CD4-positive, CD25-positive, alpha-beta regulatory T cell (primary cell): ENCODE measurements around the gene NAV3. TPM values are rescaled to one million over a fixed set of nuclear protein-coding genes. Genes with fewer than 3 reads are reported as not detected.

Experiments
- ATAC-seq, 2 donors: fragments of 150-1000 bp; cut with Tn5 transposase; one replicate each; pipeline ENCODE4 v1.10.0; 2021; ENCODE audit warnings: low read depth in 2 of 2, moderate number of reproducible peaks in 2 of 2, moderate library complexity in 1 of 2
- DNase-seq, 3 donors: peaks; one replicate each; pipeline versions ENCODE4 v3.0.0 to v3.0.0-alpha.2; 2012 to 2022; ENCODE audit warnings: mixed read lengths in 1 of 3
- H3K27ac ChIP-seq: one replicate; pipeline ENCODE4 v1.7.0; 2013; ENCODE audit warnings: mild to moderate bottlenecking, low read length; ENCODE audit not compliant: insufficient read depth, poor library complexity, severe bottlenecking
- H3K27me3 ChIP-seq: one replicate; pipeline ENCODE4 v1.7.0; 2013; ENCODE audit warnings: low read length; ENCODE audit not compliant: control insufficient read depth, insufficient read depth
- H3K36me3 ChIP-seq: one replicate; pipeline ENCODE4 v1.7.0; 2013; ENCODE audit warnings: mild to moderate bottlenecking, low read length, moderate library complexity; ENCODE audit not compliant: control insufficient read depth, insufficient read depth
- H3K4me1 ChIP-seq: 2 replicates; pipeline ENCODE4 v1.7.0; 2013; ENCODE audit warnings: mild to moderate bottlenecking, low read length; ENCODE audit not compliant: insufficient read depth, control insufficient read depth, poor library complexity, severe bottlenecking
- H3K4me3 ChIP-seq: one replicate; pipeline ENCODE4 v1.7.0; 2013; ENCODE audit warnings: low read depth, mild to moderate bottlenecking, low read length, moderate library complexity
- H3K9me3 ChIP-seq, 2 experiments: 1 replicate in 1 of 2; 2 replicates in 1 of 2; pipeline ENCODE4 v1.7.0; 2013; ENCODE audit warnings: low read length in 2 of 2, mild to moderate bottlenecking in 1 of 2, moderate library complexity in 1 of 2; ENCODE audit not compliant: control insufficient read depth in 2 of 2
- H3K27ac Mint-ChIP-seq, 3 donors: one replicate each; pipeline ENCODE4 v1.8.0; 2020 to 2022; ENCODE audit warnings: mild to moderate bottlenecking in 3 of 3, mixed read lengths in 3 of 3, moderate library complexity in 2 of 3
- H3K27me3 Mint-ChIP-seq: one replicate; pipeline ENCODE4 v1.8.0; 2022; ENCODE audit warnings: mild to moderate bottlenecking, mixed read lengths
- H3K36me3 Mint-ChIP-seq: one replicate; pipeline ENCODE4 v1.8.0; 2020; ENCODE audit warnings: mixed read lengths
- H3K4me1 Mint-ChIP-seq, 4 donors: one replicate each; pipeline ENCODE4 v1.8.0; 2020 to 2022; ENCODE audit warnings: mixed read lengths in 4 of 4, mild to moderate bottlenecking in 1 of 4
- H3K4me3 Mint-ChIP-seq, 4 donors: one replicate each; pipeline ENCODE4 v1.8.0; 2020 to 2022; ENCODE audit warnings: mild to moderate bottlenecking in 4 of 4, mixed read lengths in 4 of 4, moderate library complexity in 3 of 4
- H3K9me3 Mint-ChIP-seq, 7 donors: one replicate each; pipeline ENCODE4 v1.8.0; 2020 to 2022; ENCODE audit warnings: mixed read lengths in 7 of 7, mild to moderate bottlenecking in 3 of 7, moderate library complexity in 2 of 7
- polyA plus RNA-seq, 4 donors: library from polyadenylated mRNA; unstranded; fragments of 300-500 nt; fragmentation: Illumina TruSeq; gene quantifications; one replicate each; pipeline ENCODE4 v1.2.3, GENCODE V29; 2021
- total RNA-seq: library from RNA; stranded (reverse); gene quantifications from one replicate; pipeline ENCODE4 v1.2.3, GENCODE V29; 2022

The NAV3 gene
- total and polyA plus RNA-seq, 5 donors from 2014 or later, result not detected

GRCh38 chr12:77968021-77968420 is 137.3 kb downstream of the NAV3 start:
- no peaks in the 10 kb centered on the region for H3K27me3 Mint-ChIP-seq
- H3K36me3 Mint-ChIP-seq, result no peaks in the 10 kb centered on the region
- no peaks in the 10 kb centered on the region for H3K36me3 ChIP-seq
- H3K9me3 ChIP-seq, result no peaks in the 10 kb centered on the region
- peaks cover 0 to 6% (median 0%) of the 10 kb centered on the region in 7 donors for H3K9me3 Mint-ChIP-seq
- H3K4me3 Mint-ChIP-seq, result no peak overlapping the region
- no peaks in the 10 kb centered on the region for H3K4me1 Mint-ChIP-seq
- H3K27ac ChIP-seq, result no peak overlapping the region
- H3K4me3 ChIP-seq, result no peak overlapping the region
- H3K27me3 ChIP-seq, result no peaks in the 10 kb centered on the region
- ATAC-seq, result no peak
- no peak for DNase-seq
- no peaks in the 10 kb centered on the region for H3K4me1 ChIP-seq
- no peak overlapping the region for H3K27ac Mint-ChIP-seq

GRCh38 chr12:77968571-77968970 is 137.9 kb downstream of the NAV3 start:
- no peak overlapping the region for H3K27ac ChIP-seq
- no peaks in the 10 kb centered on the region for H3K36me3 ChIP-seq
- H3K4me1 ChIP-seq, result no peaks in the 10 kb centered on the region
- Mint-ChIP-seq H3K36me3 (no peaks in the 10 kb centered on the region), H3K27me3 (no peaks in the 10 kb centered on the region), H3K9me3 (peaks cover 0 to 6% (median 0%) of the 10 kb centered on the region in 7 donors), H3K27ac (no peak overlapping the region), H3K4me1 (no peaks in the 10 kb centered on the region), H3K4me3 (no peak overlapping the region)
- ATAC-seq, result no peak
- no peak overlapping the region for H3K4me3 ChIP-seq
- H3K27me3 ChIP-seq, result no peaks in the 10 kb centered on the region
- no peaks in the 10 kb centered on the region for H3K9me3 ChIP-seq
- DNase-seq, result no peak

GRCh38 chr12:77973579-77973978 is 142.9 kb downstream of the NAV3 start:
- Mint-ChIP-seq H3K27me3 (no peaks in the 10 kb centered on the region), H3K4me1 (no peaks in the 10 kb centered on the region), H3K4me3 (peak overlapping the region in 1 of 4 donors; percentile 63), H3K9me3 (peaks cover 0 to 10% (median 6%) of the 10 kb centered on the region in 7 donors), H3K36me3 (no peaks in the 10 kb centered on the region), H3K27ac (no peak overlapping the region)
- Histone ChIP-seq H3K9me3 (no peaks in the 10 kb centered on the region), H3K4me1 (no peaks in the 10 kb centered on the region), H3K36me3 (no peaks in the 10 kb centered on the region), H3K4me3 (no peak overlapping the region), H3K27me3 (no peaks in the 10 kb centered on the region), H3K27ac (no peak overlapping the region)
- ATAC-seq (no peak), DNase-seq (no peak)

- H3K4me3 ChIP-seq, result no peak overlapping the region
- Mint-ChIP-seq H3K9me3 (peaks cover 0 to 10% (median 6%) of the 10 kb centered on the region in 7 donors), H3K27ac (no peak overlapping the region), H3K36me3 (no peaks in the 10 kb centered on the region), H3K4me3 (no peak overlapping the region), H3K4me1 (no peaks in the 10 kb centered on the region), H3K27me3 (no peaks in the 10 kb centered on the region)
- no peaks in the 10 kb centered on the region for H3K36me3 ChIP-seq
- H3K27ac ChIP-seq, result no peak overlapping the region
- ATAC-seq (no peak), DNase-seq (no peak)
- H3K4me1 ChIP-seq, result no peaks in the 10 kb centered on the region
- H3K9me3 ChIP-seq, result no peaks in the 10 kb centered on the region
- H3K27me3 ChIP-seq, result no peaks in the 10 kb centered on the region
These were observed 144.0 kb downstream of the NAV3 start for GRCh38 chr12:77974645-77975044.

- Mint-ChIP-seq H3K36me3 (no peaks in the 10 kb centered on the region), H3K4me1 (no peaks in the 10 kb centered on the region), H3K27ac (no peak overlapping the region), H3K4me3 (no peak overlapping the region), H3K27me3 (no peaks in the 10 kb centered on the region), H3K9me3 (peaks cover 0 to 13% (median 7%) of the 10 kb centered on the region in 7 donors)
- H3K4me3 ChIP-seq, result no peak overlapping the region
- H3K27me3 ChIP-seq, result no peaks in the 10 kb centered on the region
- no peaks in the 10 kb centered on the region for H3K4me1 ChIP-seq
- no peak for ATAC-seq
- no peak overlapping the region for H3K27ac ChIP-seq
- no peak for DNase-seq
- no peaks in the 10 kb centered on the region for H3K36me3 ChIP-seq
- H3K9me3 ChIP-seq, result no peaks in the 10 kb centered on the region
These were observed 149.0 kb downstream of the NAV3 start for GRCh38 chr12:77979597-77980250.

- Mint-ChIP-seq H3K9me3 (peaks cover 0 to 9% (median 5%) of the 10 kb centered on the region in 7 donors), H3K27me3 (no peaks in the 10 kb centered on the region), H3K27ac (no peak overlapping the region), H3K36me3 (no peaks in the 10 kb centered on the region), H3K4me1 (no peaks in the 10 kb centered on the region), H3K4me3 (no peak overlapping the region)
- DNase-seq (no peak), ATAC-seq (no peak)
- Histone ChIP-seq H3K27me3 (no peaks in the 10 kb centered on the region), H3K4me3 (no peak overlapping the region), H3K27ac (no peak overlapping the region), H3K36me3 (no peaks in the 10 kb centered on the region), H3K4me1 (no peaks in the 10 kb centered on the region), H3K9me3 (no peaks in the 10 kb centered on the region)
These were observed 150.1 kb downstream of the NAV3 start for GRCh38 chr12:77980782-77981181.

GRCh38 chr12:77983859-77984258 is 153.2 kb downstream of the NAV3 start:
- Mint-ChIP-seq H3K27me3 (no peaks in the 10 kb centered on the region), H3K4me3 (no peak overlapping the region), H3K4me1 (peaks cover 0 to 2% (median 0%) of the 10 kb centered on the region in 4 donors), H3K27ac (no peak overlapping the region), H3K36me3 (no peaks in the 10 kb centered on the region), H3K9me3 (peaks cover 0 to 10% (median 0%) of the 10 kb centered on the region in 7 donors)
- no peak overlapping the region for H3K27ac ChIP-seq
- H3K4me1 ChIP-seq, result no peaks in the 10 kb centered on the region
- no peak for DNase-seq
- no peak for ATAC-seq
- H3K36me3 ChIP-seq, result no peaks in the 10 kb centered on the region
- H3K4me3 ChIP-seq, result no peak overlapping the region
- H3K27me3 ChIP-seq, result no peaks in the 10 kb centered on the region
- H3K9me3 ChIP-seq, result no peaks in the 10 kb centered on the region

- Mint-ChIP-seq H3K4me1 (peaks cover 0 to 2% (median 0%) of the 10 kb centered on the region in 4 donors), H3K27ac (no peak overlapping the region), H3K9me3 (peaks cover 0 to 7% (median 4%) of the 10 kb centered on the region in 7 donors), H3K27me3 (no peaks in the 10 kb centered on the region), H3K4me3 (no peak overlapping the region), H3K36me3 (no peaks in the 10 kb centered on the region)
- H3K4me1 ChIP-seq, result no peaks in the 10 kb centered on the region
- H3K4me3 ChIP-seq, result no peak overlapping the region
- DNase-seq (no peak), ATAC-seq (no peak)
- no peaks in the 10 kb centered on the region for H3K9me3 ChIP-seq
- no peak overlapping the region for H3K27ac ChIP-seq
- no peaks in the 10 kb centered on the region for H3K36me3 ChIP-seq
- no peaks in the 10 kb centered on the region for H3K27me3 ChIP-seq
These were observed 162.1 kb downstream of the NAV3 start for GRCh38 chr12:77992760-77993159.
